Tibial nerve (tissue), 4 donors: ENCODE measurements around the gene UNCX. TPM values are rescaled to one million over a fixed set of nuclear protein-coding genes. Genes with fewer than 3 reads are reported as not detected.

Experiments
- DNase-seq, 2 donors: peaks; one replicate each; pipeline ENCODE4 v3.0.0-alpha.2; 2019; ENCODE audit warnings: low spot score in 2 of 2
- H3K27ac ChIP-seq, 4 donors: fragments of 200-600 bp; sonication (generic) in 3 of 4; one replicate each; pipeline ENCODE4 v1.5.1; 2017 to 2019; ENCODE audit warnings: mild to moderate bottlenecking in 1 of 4
- H3K27me3 ChIP-seq, 2 donors: fragments of 200-600 bp; sonication (generic) in 1 of 2; one replicate each; pipeline versions ENCODE4 v1.5.1 to v1.6.0; 2017 to 2019
- H3K36me3 ChIP-seq, 3 donors: fragments of 200-600 bp; sonication (generic); one replicate each; pipeline ENCODE4 v1.5.1; 2018 to 2019
- H3K4me1 ChIP-seq, 4 donors: fragments of 200-600 bp; sonication (generic) in 3 of 4; one replicate each; pipeline ENCODE4 v1.5.1; 2017 to 2019
- H3K4me3 ChIP-seq, 4 donors: fragments of 200-600 bp; sonication (generic) in 3 of 4; one replicate each; pipeline ENCODE4 v1.5.1; 2017 to 2019; ENCODE audit warnings: mild to moderate bottlenecking in 1 of 4, moderate library complexity in 1 of 4
- H3K9me3 ChIP-seq, 4 donors: fragments of 200-600 bp; sonication (generic) in 3 of 4; one replicate each; pipeline ENCODE4 v1.5.1; 2017 to 2019
- EP300 ChIP-seq, 2 donors: sonication (generic); formaldehyde crosslinking; IDR thresholded peaks; one replicate each; pipeline ENCODE4 v1.6.1; 2017; ENCODE audit warnings: antibody characterized with exemption in 2 of 2, mild to moderate bottlenecking in 1 of 2
- POLR2A ChIP-seq, 2 donors: fragments of 450-650 bp; IDR thresholded peaks; one replicate each; pipeline ENCODE4 v1.6.1; 2017; ENCODE audit warnings: antibody characterized with exemption in 2 of 2, mild to moderate bottlenecking in 2 of 2, moderate library complexity in 2 of 2
- WGBS, 2 donors: methylation state at CpG; one replicate each; pipeline ENCODE4 v1.1.5; 2018; 5-methylcytosine and 5-hydroxymethylcytosine counted together
- total RNA-seq, 4 donors: library from RNA; depleted of rRNA; stranded (reverse); fragments of >200 nt; gene quantifications; one replicate each; pipeline ENCODE4 v1.1.0, GENCODE V29; 2016
- TF ChIP-seq, protein P1 (sequence below), 5 experiments: fragments of 200-600 bp in 3 of 5; fragments of 450-650 bp in 2 of 5; sonication (generic) in 3 of 5; IDR thresholded peaks; one replicate each; pipeline ENCODE4 v1.5.1; 2016 to 2019; ENCODE audit warnings: antibody characterized with exemption in 5 of 5, mild to moderate bottlenecking in 3 of 5, moderate library complexity in 2 of 5

The UNCX gene
- total RNA-seq, 4 donors from 2014 or later: not detected

GRCh38 chr7:1243964-1244416 is 11.3 kb downstream of the UNCX start:
- H3K27me3 ChIP-seq: peaks cover 4 to 100% of the 10 kb centered on the region in 2 donors
- no peaks in the 10 kb centered on the region for H3K36me3 ChIP-seq
- no peak for DNase-seq
- TF ChIP-seq POLR2A (IDR thresholded peaks at IDR 0.05) (no peak), EP300 (IDR thresholded peaks at IDR 0.05) (no peak)
- TF ChIP-seq, protein P1, sequence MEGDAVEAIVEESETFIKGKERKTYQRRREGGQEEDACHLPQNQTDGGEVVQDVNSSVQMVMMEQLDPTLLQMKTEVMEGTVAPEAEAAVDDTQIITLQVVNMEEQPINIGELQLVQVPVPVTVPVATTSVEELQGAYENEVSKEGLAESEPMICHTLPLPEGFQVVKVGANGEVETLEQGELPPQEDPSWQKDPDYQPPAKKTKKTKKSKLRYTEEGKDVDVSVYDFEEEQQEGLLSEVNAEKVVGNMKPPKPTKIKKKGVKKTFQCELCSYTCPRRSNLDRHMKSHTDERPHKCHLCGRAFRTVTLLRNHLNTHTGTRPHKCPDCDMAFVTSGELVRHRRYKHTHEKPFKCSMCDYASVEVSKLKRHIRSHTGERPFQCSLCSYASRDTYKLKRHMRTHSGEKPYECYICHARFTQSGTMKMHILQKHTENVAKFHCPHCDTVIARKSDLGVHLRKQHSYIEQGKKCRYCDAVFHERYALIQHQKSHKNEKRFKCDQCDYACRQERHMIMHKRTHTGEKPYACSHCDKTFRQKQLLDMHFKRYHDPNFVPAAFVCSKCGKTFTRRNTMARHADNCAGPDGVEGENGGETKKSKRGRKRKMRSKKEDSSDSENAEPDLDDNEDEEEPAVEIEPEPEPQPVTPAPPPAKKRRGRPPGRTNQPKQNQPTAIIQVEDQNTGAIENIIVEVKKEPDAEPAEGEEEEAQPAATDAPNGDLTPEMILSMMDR (IDR thresholded peaks at IDR 0.05): no peak
- WGBS, 2 donors: 9 to 16% methylated on average over 23 to 24 of the region's 24 CpGs
- peaks cover 0 to 64% (median 17%) of the 10 kb centered on the region in 4 donors for H3K4me1 ChIP-seq
- H3K27ac ChIP-seq: no peak overlapping the region
- H3K9me3 ChIP-seq: no peaks in the 10 kb centered on the region
- H3K4me3 ChIP-seq: no peak overlapping the region

GRCh38 chr7:1244700-1245523 is 12.2 kb downstream of the UNCX start:
- Histone ChIP-seq H3K4me3 (no peak overlapping the region), H3K27me3 (peaks cover 3 to 100% of the 10 kb centered on the region in 2 donors), H3K4me1 (peaks cover 0 to 72% (median 17%) of the 10 kb centered on the region in 4 donors), H3K27ac (no peak overlapping the region), H3K36me3 (no peaks in the 10 kb centered on the region), H3K9me3 (no peaks in the 10 kb centered on the region)
- TF ChIP-seq, protein P1 (IDR thresholded peaks at IDR 0.05): no peak
- no peak for TF ChIP-seq POLR2A (IDR thresholded peaks at IDR 0.05)
- no peak for TF ChIP-seq EP300 (IDR thresholded peaks at IDR 0.05)
- no peak for DNase-seq
- WGBS, 2 donors: 33 to 40% methylated on average over 14 of the region's 14 CpGs

GRCh38 chr7:1245524-1246050 is 12.9 kb downstream of the UNCX start:
- WGBS, 2 donors: 43 to 46% methylated on average over 12 of the region's 12 CpGs
- Histone ChIP-seq H3K4me1 (peaks cover 0 to 68% (median 17%) of the 10 kb centered on the region in 4 donors), H3K9me3 (no peaks in the 10 kb centered on the region), H3K27me3 (peaks cover 3 to 100% of the 10 kb centered on the region in 2 donors), H3K27ac (no peak overlapping the region), H3K36me3 (no peaks in the 10 kb centered on the region), H3K4me3 (no peak overlapping the region)
- no peak for DNase-seq
- no peak for TF ChIP-seq POLR2A (IDR thresholded peaks at IDR 0.05)
- no peak for TF ChIP-seq EP300 (IDR thresholded peaks at IDR 0.05)
- TF ChIP-seq, protein P1 (IDR thresholded peaks at IDR 0.05): no peak

DNA sequence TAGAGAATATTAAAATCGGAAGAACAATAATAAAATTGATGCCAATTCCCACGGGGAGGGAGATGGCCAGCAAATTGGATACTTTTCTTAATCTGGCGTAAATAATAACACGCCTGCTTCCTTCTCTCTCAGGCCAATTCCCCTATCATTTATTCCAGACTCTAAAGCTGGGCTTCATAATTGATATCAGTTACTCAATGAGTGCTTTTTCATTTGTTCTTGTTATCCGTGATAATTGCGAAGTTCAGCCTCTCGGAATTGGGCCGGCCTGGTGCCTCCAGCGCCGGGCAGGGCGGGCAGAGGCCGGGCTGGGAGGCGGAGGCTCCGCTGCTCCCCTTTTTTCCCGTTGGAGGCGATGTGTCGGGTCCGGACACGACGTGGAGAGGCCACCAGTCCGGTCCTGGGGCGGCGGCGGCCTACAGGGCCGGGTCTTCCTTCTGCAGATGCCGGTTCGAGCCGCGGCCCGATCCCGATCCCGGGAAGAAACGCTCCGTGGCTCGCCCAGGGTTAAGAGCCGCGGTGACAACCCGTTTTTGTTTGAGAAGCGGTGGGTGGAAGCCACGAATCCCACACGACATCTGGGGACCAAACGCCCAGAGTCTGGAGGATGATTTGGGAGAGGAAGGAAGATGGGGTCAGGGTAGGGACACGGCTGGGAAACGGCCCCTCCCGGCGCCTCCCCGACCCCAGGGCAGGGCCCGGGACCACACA is 13.6 kb downstream of the UNCX start:
- H3K36me3 ChIP-seq: no peaks in the 10 kb centered on the region
- H3K4me1 ChIP-seq: peaks cover 0 to 61% (median 17%) of the 10 kb centered on the region in 4 donors
- TF ChIP-seq, protein P1 (IDR thresholded peaks at IDR 0.05): no peak
- TF ChIP-seq EP300 (IDR thresholded peaks at IDR 0.05): no peak
- TF ChIP-seq POLR2A (IDR thresholded peaks at IDR 0.05): no peak
- peaks cover 3 to 100% of the 10 kb centered on the region in 2 donors for H3K27me3 ChIP-seq
- no peak overlapping the region for H3K27ac ChIP-seq
- H3K4me3 ChIP-seq: no peak overlapping the region
- WGBS, 2 donors: 12 to 17% methylated on average over 47 of the region's 48 CpGs
- no peak for DNase-seq
- H3K9me3 ChIP-seq: no peaks in the 10 kb centered on the region
